Measurements from ENCODE around the gene VHLL.
"Not testable (repeated sequence)": the region's sequence is repeated elsewhere in the genome, so short reads cannot be mapped to it uniquely, and the experiment has no call there.

GRCh38 chr1:156346035-156346434 is 46.9 kb upstream of the VHLL start:
- TF ChIP-seq CTCF (IDR thresholded peaks at IDR 0.05); TP53 (CRISPR knock-in tag; IDR thresholded peaks at IDR 0.05); ZNF232 (CRISPR knock-in tag; IDR thresholded peaks at IDR 0.05); TEAD4 (CRISPR knock-in tag; IDR thresholded peaks at IDR 0.05); SP1 (CRISPR knock-in tag; conservative IDR thresholded peaks at IDR 0.05); USF2 (CRISPR knock-in tag; IDR thresholded peaks at IDR 0.05); E2F1 (CRISPR knock-in tag; IDR thresholded peaks at IDR 0.05); MAX (CRISPR knock-in tag; IDR thresholded peaks at IDR 0.05): not testable (repeated sequence)

Measured in WTC11 (cell line).